Measurements from ENCODE around the gene TCHH. TPM values are rescaled to one million over a fixed set of nuclear protein-coding genes. Genes with fewer than 3 reads are reported as not detected.

The TCHH gene
- total RNA-seq, 2 donors from 2014 or later: 0.08 TPM; not detected in 1

- DNase-seq (ENCODE audit: low spot score): no peak
- no peak overlapping the region for H3K4me3 Mint-ChIP-seq
- no peak for ATAC-seq
- no peaks in the 10 kb centered on the region for H3K36me3 Mint-ChIP-seq
- H3K4me1 Mint-ChIP-seq (ENCODE audit: low read depth in 2 of 2): no peaks in the 10 kb centered on the region
- H3K27me3 Mint-ChIP-seq: peaks cover 26 to 52% of the 10 kb centered on the region in 2 donors
- no peak overlapping the region for H3K27ac Mint-ChIP-seq
- H3K9me3 Mint-ChIP-seq: peaks cover 6% of the 10 kb centered on the region
These were observed 26.8 kb upstream of the TCHH start for GRCh38 chr1:152141971-152142584.

GRCh38 chr1:152137215-152137614 lies 22.0 kb upstream of the TCHH start:
- H3K27me3 Mint-ChIP-seq: peaks cover 29 to 66% of the 10 kb centered on the region in 2 donors
- no peak for ATAC-seq
- H3K4me1 Mint-ChIP-seq (ENCODE audit: low read depth in 2 of 2): no peaks in the 10 kb centered on the region
- no peak for DNase-seq (ENCODE audit: low spot score)
- H3K9me3 Mint-ChIP-seq: peaks cover 3% of the 10 kb centered on the region
- no peak overlapping the region for H3K4me3 Mint-ChIP-seq
- peaks cover 6% of the 10 kb centered on the region for H3K36me3 Mint-ChIP-seq
- no peak overlapping the region for H3K27ac Mint-ChIP-seq

- ATAC-seq (no peak), DNase-seq (ENCODE audit: low spot score) (no peak)
- no peak overlapping the region for H3K27ac Mint-ChIP-seq
- no peaks in the 10 kb centered on the region for H3K4me1 Mint-ChIP-seq (ENCODE audit: low read depth in 2 of 2)
- H3K27me3 Mint-ChIP-seq: peaks cover 44 to 76% of the 10 kb centered on the region in 2 donors
- H3K9me3 Mint-ChIP-seq: peaks cover 8% of the 10 kb centered on the region
- H3K4me3 Mint-ChIP-seq: no peak overlapping the region
- H3K36me3 Mint-ChIP-seq: peaks cover 6% of the 10 kb centered on the region
These were observed 14.9 kb upstream of the TCHH start for GRCh38 chr1:152130186-152130585.

GRCh38 chr1:152127673-152128072 lies 12.4 kb upstream of the TCHH start:
- Mint-ChIP-seq H3K4me3 (no peak overlapping the region), H3K27me3 (peaks cover 36 to 60% of the 10 kb centered on the region in 2 donors), H3K27ac (no peak overlapping the region), H3K4me1 (ENCODE audit: low read depth in 2 of 2) (no peaks in the 10 kb centered on the region), H3K9me3 (peaks cover 5% of the 10 kb centered on the region), H3K36me3 (peaks cover 3% of the 10 kb centered on the region)
- DNase-seq (ENCODE audit: low spot score): no peak
- ATAC-seq: no peak

- no peak overlapping the region for H3K27ac Mint-ChIP-seq
- peaks cover 5% of the 10 kb centered on the region for H3K9me3 Mint-ChIP-seq
- H3K4me1 Mint-ChIP-seq (ENCODE audit: low read depth in 2 of 2): no peaks in the 10 kb centered on the region
- H3K27me3 Mint-ChIP-seq: peaks cover 41 to 62% of the 10 kb centered on the region in 2 donors
- no peak for ATAC-seq
- H3K4me3 Mint-ChIP-seq: no peak overlapping the region
- DNase-seq (ENCODE audit: low spot score): no peak
- no peaks in the 10 kb centered on the region for H3K36me3 Mint-ChIP-seq
These were observed 10.7 kb upstream of the TCHH start for GRCh38 chr1:152125834-152126443.

GRCh38 chr1:152118915-152119314 lies 3.7 kb upstream of the TCHH start:
- DNase-seq (ENCODE audit: low spot score): no peak
- Mint-ChIP-seq H3K4me1 (ENCODE audit: low read depth in 2 of 2) (no peaks in the 10 kb centered on the region), H3K27me3 (peaks cover 33 to 39% of the 10 kb centered on the region in 2 donors), H3K27ac (no peak overlapping the region), H3K4me3 (no peak overlapping the region), H3K9me3 (no peaks in the 10 kb centered on the region), H3K36me3 (no peaks in the 10 kb centered on the region)
- ATAC-seq: no peak

GRCh38 chr1:152112885-152113432 lies 2.3 kb downstream of the TCHH start:
- peaks cover 6% of the 10 kb centered on the region for H3K36me3 Mint-ChIP-seq
- peaks cover 12 to 23% of the 10 kb centered on the region in 2 donors for H3K27me3 Mint-ChIP-seq
- H3K4me3 Mint-ChIP-seq: no peak overlapping the region
- H3K9me3 Mint-ChIP-seq: no peaks in the 10 kb centered on the region
- no peak for DNase-seq (ENCODE audit: low spot score)
- ATAC-seq: no peak
- no peak overlapping the region for H3K27ac Mint-ChIP-seq
- H3K4me1 Mint-ChIP-seq (ENCODE audit: low read depth in 2 of 2): peaks cover 6 to 7% of the 10 kb centered on the region in 2 donors

- peaks cover 12 to 22% of the 10 kb centered on the region in 2 donors for H3K27me3 Mint-ChIP-seq
- DNase-seq (ENCODE audit: low spot score): no peak
- no peak overlapping the region for H3K4me3 Mint-ChIP-seq
- ATAC-seq: no peak
- peaks cover 6 to 7% of the 10 kb centered on the region in 2 donors for H3K4me1 Mint-ChIP-seq (ENCODE audit: low read depth in 2 of 2)
- H3K27ac Mint-ChIP-seq: no peak overlapping the region
- no peaks in the 10 kb centered on the region for H3K9me3 Mint-ChIP-seq
- peaks cover 9% of the 10 kb centered on the region for H3K36me3 Mint-ChIP-seq
These were observed 3.0 kb downstream of the TCHH start for GRCh38 chr1:152112101-152112884.

GRCh38 chr1:152111515-152111968 lies 3.7 kb downstream of the TCHH start:
- ATAC-seq (peak; percentile 11 to 43), DNase-seq (ENCODE audit: low spot score) (no peak)
- Mint-ChIP-seq H3K4me1 (ENCODE audit: low read depth in 2 of 2) (peaks cover 6 to 7% of the 10 kb centered on the region in 2 donors), H3K27me3 (peaks cover 8 to 15% of the 10 kb centered on the region in 2 donors), H3K9me3 (no peaks in the 10 kb centered on the region), H3K27ac (no peak overlapping the region), H3K36me3 (peaks cover 9% of the 10 kb centered on the region), H3K4me3 (no peak overlapping the region)

- H3K4me3 Mint-ChIP-seq: no peak overlapping the region
- DNase-seq (ENCODE audit: low spot score) (no peak), ATAC-seq (peak; percentile 52)
- H3K27ac Mint-ChIP-seq: no peak overlapping the region
- peaks cover 9% of the 10 kb centered on the region for H3K36me3 Mint-ChIP-seq
- H3K9me3 Mint-ChIP-seq: no peaks in the 10 kb centered on the region
- peaks cover 9 to 15% of the 10 kb centered on the region in 2 donors for H3K27me3 Mint-ChIP-seq
- H3K4me1 Mint-ChIP-seq (ENCODE audit: low read depth in 2 of 2): peaks cover 6 to 7% of the 10 kb centered on the region in 2 donors
These were observed 4.3 kb downstream of the TCHH start for GRCh38 chr1:152110860-152111514.

- H3K27me3 Mint-ChIP-seq: peaks cover 14 to 15% of the 10 kb centered on the region in 2 donors
- no peaks in the 10 kb centered on the region for H3K9me3 Mint-ChIP-seq
- H3K36me3 Mint-ChIP-seq: peaks cover 9% of the 10 kb centered on the region
- H3K4me3 Mint-ChIP-seq: no peak overlapping the region
- ATAC-seq (peak in 1 of 2 donors; percentile 59), DNase-seq (ENCODE audit: low spot score) (no peak)
- no peak overlapping the region for H3K27ac Mint-ChIP-seq
- H3K4me1 Mint-ChIP-seq (ENCODE audit: low read depth in 2 of 2): peaks cover 6 to 7% of the 10 kb centered on the region in 2 donors
These were observed 4.8 kb downstream of the TCHH start for GRCh38 chr1:152110365-152110859.

GRCh38 chr1:152109998-152110294 lies 5.3 kb downstream of the TCHH start:
- DNase-seq (ENCODE audit: low spot score) (no peak), ATAC-seq (no peak)
- Mint-ChIP-seq H3K27me3 (peaks cover 16 to 18% of the 10 kb centered on the region in 2 donors), H3K4me3 (no peak overlapping the region), H3K36me3 (peaks cover 9% of the 10 kb centered on the region), H3K9me3 (no peaks in the 10 kb centered on the region), H3K4me1 (ENCODE audit: low read depth in 2 of 2) (peaks cover 6 to 7% of the 10 kb centered on the region in 2 donors), H3K27ac (no peak overlapping the region)

- H3K27ac Mint-ChIP-seq: no peak overlapping the region
- DNase-seq (ENCODE audit: low spot score) (no peak), ATAC-seq (no peak)
- peaks cover 6 to 7% of the 10 kb centered on the region in 2 donors for H3K4me1 Mint-ChIP-seq (ENCODE audit: low read depth in 2 of 2)
- H3K9me3 Mint-ChIP-seq: no peaks in the 10 kb centered on the region
- no peak overlapping the region for H3K4me3 Mint-ChIP-seq
- peaks cover 9% of the 10 kb centered on the region for H3K36me3 Mint-ChIP-seq
- H3K27me3 Mint-ChIP-seq: peaks cover 13 to 18% of the 10 kb centered on the region in 2 donors
These were observed 5.8 kb downstream of the TCHH start for GRCh38 chr1:152109231-152109997.

Data from natural killer cell treated with Interleukin-12 subunit alpha and Interleukin-12 subunit beta and Interleukin-15 and Interleukin-18, amount 100 ng/mL, for 72 hours (primary cell).